CD4-positive, alpha-beta memory T cell (primary cell): ENCODE results near the gene ANKRD17. TPM values are rescaled to one million over a fixed set of nuclear protein-coding genes. Genes with fewer than 3 reads are reported as not detected.
"Not testable (repeated sequence)": the region's sequence is repeated elsewhere in the genome, so short reads cannot be mapped to it uniquely, and the experiment has no call there.

ENCODE experiments used
- CTCF ChIA-PET: fragments of 350-600 bp; sonication (Branson Sonifier 250); formaldehyde crosslinking; loops from one replicate; lab custom pipeline; 2021; ENCODE audit warnings: inconsistent platforms; ENCODE audit not compliant: partially characterized antibody; lab: Charles Lee
- POLR2A ChIA-PET: fragments of 350-600 bp; sonication (Branson Sonifier 250); formaldehyde crosslinking; loops from one replicate; lab custom pipeline; 2021; ENCODE audit not compliant: partially characterized antibody; lab: Charles Lee
- DNase-seq, 5 donors: peaks; one replicate each; pipeline versions ENCODE4 v3.0.0 to v3.0.0-alpha.2; 2020 to 2022; ENCODE audit warnings: mixed read lengths in 1 of 5
- H3K27ac ChIP-seq: one replicate; pipeline ENCODE4 v1.7.0; 2013; ENCODE audit warnings: low read depth, low read length
- H3K27me3 ChIP-seq: 2 replicates; pipeline ENCODE4 v1.7.0; 2013; ENCODE audit warnings: mild to moderate bottlenecking, low read length, moderate library complexity; ENCODE audit not compliant: insufficient read depth
- H3K36me3 ChIP-seq: 2 replicates; pipeline ENCODE4 v1.7.0; 2013; ENCODE audit warnings: mild to moderate bottlenecking, low read length, moderate library complexity; ENCODE audit not compliant: insufficient read depth
- H3K4me1 ChIP-seq: 2 replicates; pipeline ENCODE4 v1.7.0; 2013; ENCODE audit warnings: mild to moderate bottlenecking, low read length, moderate library complexity; ENCODE audit not compliant: insufficient read depth
- H3K4me3 ChIP-seq, 2 donors: one replicate each; pipeline ENCODE4 v1.7.0; 2013; ENCODE audit warnings: low read length in 2 of 2, mild to moderate bottlenecking in 1 of 2
- H3K9me3 ChIP-seq, 2 donors: one replicate each; pipeline ENCODE4 v1.7.0; 2013; ENCODE audit warnings: low read length in 2 of 2, control low read depth in 1 of 2; ENCODE audit not compliant: control insufficient read depth in 1 of 2
- H3K27ac Mint-ChIP-seq, 7 donors: one replicate each; pipeline ENCODE4 v1.8.0; 2020 to 2021; ENCODE audit warnings: mixed read lengths in 7 of 7, mild to moderate bottlenecking in 6 of 7, inconsistent platforms in 3 of 7, moderate library complexity in 3 of 7
- H3K27me3 Mint-ChIP-seq, 2 donors: one replicate each; pipeline ENCODE4 v1.8.0; 2020 to 2021; ENCODE audit warnings: mixed read lengths in 2 of 2
- H3K36me3 Mint-ChIP-seq, 2 donors: one replicate each; pipeline ENCODE4 v1.8.0; 2020 to 2021; ENCODE audit warnings: mixed read lengths in 2 of 2, inconsistent platforms in 1 of 2, mild to moderate bottlenecking in 1 of 2
- H3K4me1 Mint-ChIP-seq, 4 donors: one replicate each; pipeline ENCODE4 v1.8.0; 2020 to 2021; ENCODE audit warnings: mixed read lengths in 4 of 4, mild to moderate bottlenecking in 1 of 4
- H3K4me3 Mint-ChIP-seq, 8 donors: one replicate each; pipeline ENCODE4 v1.8.0; 2020 to 2021; ENCODE audit warnings: mixed read lengths in 8 of 8, mild to moderate bottlenecking in 7 of 8, moderate library complexity in 6 of 8, inconsistent platforms in 3 of 8
- H3K9me3 Mint-ChIP-seq, 8 donors: one replicate each; pipeline ENCODE4 v1.8.0; 2020 to 2021; ENCODE audit warnings: mixed read lengths in 8 of 8, mild to moderate bottlenecking in 5 of 8, inconsistent platforms in 3 of 8, moderate library complexity in 1 of 8
- intact Hi-C: fragments of 100-400 bp; cut with micrococcal nuclease; formaldehyde crosslinking; loops from one replicate; pipeline ENCODE4 v1.15.1; 2023
- polyA plus RNA-seq, 2 donors: library from polyadenylated mRNA; unstranded; fragments of 300-500 nt; fragmentation: Illumina TruSeq; gene quantifications; one replicate each; pipeline ENCODE4 v1.2.3, GENCODE V29; 2021
- total RNA-seq, 2 experiments: library from RNA; stranded (reverse); gene quantifications; one replicate each; pipeline ENCODE4 v1.2.3, GENCODE V29; 2021

Gene ANKRD17
- total and polyA plus RNA-seq, 4 experiments from 2014 or later = 7.9 to 58.7 (median 37.1) TPM

DNA sequence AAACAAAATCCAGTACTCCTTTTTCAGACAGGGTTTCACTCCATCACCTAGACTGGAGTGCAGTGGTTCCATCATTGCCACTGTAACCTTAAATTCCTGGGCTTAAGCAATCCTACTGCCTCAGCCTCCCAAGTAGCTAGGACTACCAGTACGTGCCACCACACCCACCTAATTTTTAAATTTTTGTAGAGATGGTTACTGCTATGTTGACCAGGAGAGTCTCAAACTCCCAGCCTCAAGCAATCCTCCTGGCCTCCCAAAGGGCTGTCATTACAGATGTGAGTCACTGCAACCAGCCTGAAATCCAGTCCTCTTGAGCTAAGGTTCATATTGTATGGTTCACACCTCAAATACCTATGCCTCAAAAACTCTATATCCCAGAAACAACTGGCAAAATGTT, 22.4 kb downstream of the ANKRD17 start:
- ChIA-PET POLR2A (no interaction called here), CTCF (interaction anchor here (0.6 to 4.8 kb wide), 3 partner anchors 13 to 52 kb away, joined by 3 to 22 read pairs (median 3); partner anchors contain the start of gene ANKRD17)
- Histone ChIP-seq H3K36me3 (peaks cover 5% of the 10 kb centered on the region), H3K4me3 (no peak overlapping the region), H3K9me3 (no peaks in the 10 kb centered on the region), H3K4me1 (peaks cover 14% of the 10 kb centered on the region), H3K27me3 (no peaks in the 10 kb centered on the region), H3K27ac (no peak overlapping the region)
- intact Hi-C loops = no loop called here
- peaks cover 24 to 39% of the 10 kb centered on the region in 2 donors for H3K36me3 Mint-ChIP-seq
- peaks cover 34 to 55% (median 45%) of the 10 kb centered on the region in 4 donors for H3K4me1 Mint-ChIP-seq
- no peaks in the 10 kb centered on the region for H3K9me3 Mint-ChIP-seq
- DNase-seq = no peak
- peak overlapping the region in 2 of 7 donors; percentile 44 to 46 for H3K27ac Mint-ChIP-seq
- no peaks in the 10 kb centered on the region for H3K27me3 Mint-ChIP-seq
- no peak overlapping the region for H3K4me3 Mint-ChIP-seq

DNA sequence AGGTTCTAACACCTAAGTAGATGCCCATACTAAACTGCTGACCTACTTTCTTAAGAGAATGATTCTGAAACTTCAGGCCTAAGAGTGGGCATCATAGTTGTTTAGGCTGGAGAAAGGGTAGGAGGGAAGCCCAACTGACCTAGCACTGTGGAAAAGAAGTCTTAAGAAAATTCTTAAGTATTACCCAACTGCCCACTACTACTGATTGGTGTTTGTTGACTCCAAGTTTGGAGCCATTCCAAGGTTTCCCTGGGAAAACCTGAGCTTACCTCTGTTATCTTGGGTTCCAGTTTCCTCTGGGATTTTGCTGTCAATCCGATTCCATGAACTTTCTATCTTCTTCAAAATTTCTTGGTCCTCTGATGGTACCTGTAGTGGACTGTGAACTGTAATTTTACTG, 23.9 kb downstream of the ANKRD17 start:
- H3K4me1 Mint-ChIP-seq = peaks cover 30 to 54% (median 41%) of the 10 kb centered on the region in 4 donors
- H3K9me3 Mint-ChIP-seq = no peaks in the 10 kb centered on the region
- H3K4me3 Mint-ChIP-seq = no peak overlapping the region
- Histone ChIP-seq H3K9me3 (no peaks in the 10 kb centered on the region), H3K4me3 (no peak overlapping the region), H3K4me1 (peaks cover 5% of the 10 kb centered on the region), H3K27me3 (no peaks in the 10 kb centered on the region), H3K27ac (no peak overlapping the region), H3K36me3 (peaks cover 5% of the 10 kb centered on the region)
- peaks cover 26 to 48% of the 10 kb centered on the region in 2 donors for H3K36me3 Mint-ChIP-seq
- intact Hi-C loops = no loop called here
- CTCF ChIA-PET = interaction anchor here (4.8 kb wide), 1 partner anchor 23 kb away, joined by 22 read pairs; the partner anchor contains the start of gene ANKRD17
- H3K27ac Mint-ChIP-seq = peak overlapping the region in 3 of 7 donors; percentile 38 to 66 (median 47)
- no peak for DNase-seq
- no peaks in the 10 kb centered on the region for H3K27me3 Mint-ChIP-seq
- POLR2A ChIA-PET = no interaction called here

DNA sequence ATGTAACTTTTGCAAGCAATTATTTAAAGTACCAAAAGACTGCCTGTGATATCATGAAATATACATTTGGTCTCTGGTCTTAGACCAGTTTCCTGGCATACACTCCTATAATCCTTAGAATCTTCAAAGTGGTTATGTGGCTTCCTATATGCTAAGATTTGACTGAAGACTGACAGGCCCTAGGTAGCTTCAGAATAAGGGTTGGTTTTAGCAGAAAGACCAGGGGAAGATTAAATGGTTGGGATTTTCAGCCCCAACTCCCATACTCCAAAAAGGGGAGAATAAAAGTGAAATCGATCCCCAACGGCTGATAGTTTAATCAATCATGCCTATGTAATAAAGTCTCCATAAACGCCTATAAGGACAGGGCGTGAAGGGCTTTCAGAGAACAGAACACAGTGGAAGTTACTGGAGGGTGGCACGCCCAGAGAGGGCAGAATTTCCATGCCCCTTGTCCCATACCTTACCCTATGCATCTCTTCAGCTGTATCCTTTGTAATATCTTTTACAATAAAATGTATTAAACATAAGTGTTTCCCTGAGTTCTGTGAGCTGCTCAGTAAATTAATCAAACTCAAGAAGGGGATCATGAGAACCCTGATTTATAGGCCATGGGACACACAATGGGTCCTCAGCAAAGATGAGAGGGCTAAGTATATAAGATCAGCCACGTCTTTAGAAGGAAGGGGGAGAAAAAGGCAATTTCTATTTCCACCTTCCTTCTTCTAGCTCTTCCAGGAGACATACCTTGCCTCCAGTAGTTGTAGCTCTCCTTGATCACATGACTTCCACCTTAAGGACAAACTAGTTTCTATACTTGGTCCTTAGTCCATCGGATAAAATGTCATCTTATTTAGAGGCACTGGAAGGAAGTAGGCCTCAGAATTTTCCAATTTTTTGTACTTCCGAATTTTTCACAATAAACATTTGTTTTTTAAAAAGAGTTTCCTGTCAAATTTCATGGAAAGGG, 26.8 kb downstream of the ANKRD17 start:
- Mint-ChIP-seq H3K27ac (peak overlapping the region in 5 of 7 donors; percentile 6 to 92 (median 76)), H3K27me3 (no peaks in the 10 kb centered on the region), H3K4me1 (peaks cover 16 to 33% (median 21%) of the 10 kb centered on the region in 4 donors), H3K9me3 (no peaks in the 10 kb centered on the region), H3K4me3 (no peak overlapping the region), H3K36me3 (peaks cover 22 to 43% of the 10 kb centered on the region in 2 donors)
- H3K9me3 ChIP-seq = no peaks in the 10 kb centered on the region
- intact Hi-C loops = no loop called here
- CTCF ChIA-PET = no interaction called here
- H3K27me3 ChIP-seq = no peaks in the 10 kb centered on the region
- peaks cover 5% of the 10 kb centered on the region for H3K36me3 ChIP-seq
- no peak overlapping the region for H3K4me3 ChIP-seq
- POLR2A ChIA-PET = no interaction called here
- H3K4me1 ChIP-seq = no peaks in the 10 kb centered on the region
- DNase-seq = no peak
- H3K27ac ChIP-seq = no peak overlapping the region

- Histone ChIP-seq H3K27ac (no peak overlapping the region), H3K4me3 (no peak overlapping the region), H3K27me3 (no peaks in the 10 kb centered on the region), H3K4me1 (no peaks in the 10 kb centered on the region), H3K36me3 (peaks cover 5% of the 10 kb centered on the region), H3K9me3 (no peaks in the 10 kb centered on the region)
- H3K27ac Mint-ChIP-seq = peak overlapping the region; percentile 0 to 92 (median 36)
- intact Hi-C loops = no loop called here
- peaks cover 14 to 30% (median 16%) of the 10 kb centered on the region in 4 donors for H3K4me1 Mint-ChIP-seq
- H3K27me3 Mint-ChIP-seq = no peaks in the 10 kb centered on the region
- no peaks in the 10 kb centered on the region for H3K9me3 Mint-ChIP-seq
- peaks cover 22 to 41% of the 10 kb centered on the region in 2 donors for H3K36me3 Mint-ChIP-seq
- ChIA-PET CTCF (no interaction called here), POLR2A (no interaction called here)
- H3K4me3 Mint-ChIP-seq = no peak overlapping the region
- no peak for DNase-seq
Measured at GRCh38 chr4:73230865-73231517, 27.6 kb downstream of the ANKRD17 start.

GRCh38 chr4:73228800-73229199, 29.8 kb downstream of the ANKRD17 start:
- H3K9me3 ChIP-seq, H3K27me3 ChIP-seq, POLR2A ChIA-PET, H3K27ac ChIP-seq, H3K4me3 ChIP-seq, H3K36me3 ChIP-seq, H3K27me3 Mint-ChIP-seq, intact Hi-C loops, H3K4me3 Mint-ChIP-seq, DNase-seq, H3K9me3 Mint-ChIP-seq, CTCF ChIA-PET: not testable (repeated sequence)
- peaks cover 14% of the 10 kb centered on the region for H3K4me1 ChIP-seq
- H3K4me1 Mint-ChIP-seq = peaks cover 18 to 36% (median 26%) of the 10 kb centered on the region in 4 donors
- peaks cover 12 to 27% of the 10 kb centered on the region in 2 donors for H3K36me3 Mint-ChIP-seq
- peak overlapping the region in 1 of 7 donors; percentile 57 for H3K27ac Mint-ChIP-seq

DNA sequence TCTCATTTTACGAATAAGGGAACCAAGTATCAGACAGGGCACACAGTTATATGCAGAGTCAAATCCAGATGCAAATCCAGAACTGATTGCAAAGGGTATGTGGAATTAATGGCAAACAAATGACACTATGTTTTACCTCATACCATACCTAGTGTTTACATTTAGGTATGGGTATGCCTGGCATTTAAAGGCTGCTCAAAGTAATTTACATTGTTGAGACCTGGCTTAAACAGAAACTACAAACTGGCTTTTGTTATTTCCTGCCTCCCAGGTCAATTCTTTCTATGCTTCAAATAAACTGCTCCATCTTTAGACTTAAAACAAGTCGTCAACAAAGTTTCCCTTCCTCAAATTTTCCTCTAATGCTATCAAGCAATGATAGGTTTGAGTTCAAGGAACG, 33.7 kb downstream of the ANKRD17 start:
- DNase-seq = no peak
- intact Hi-C loops = no loop called here
- no peaks in the 10 kb centered on the region for H3K27me3 Mint-ChIP-seq
- peaks cover 5 to 7% of the 10 kb centered on the region in 2 donors for H3K36me3 Mint-ChIP-seq
- H3K9me3 Mint-ChIP-seq = no peaks in the 10 kb centered on the region
- peak overlapping the region in 6 of 7 donors; percentile 38 to 87 (median 64) for H3K27ac Mint-ChIP-seq
- H3K4me1 Mint-ChIP-seq = peaks cover 21 to 37% (median 26%) of the 10 kb centered on the region in 4 donors
- Histone ChIP-seq H3K36me3 (no peaks in the 10 kb centered on the region), H3K4me1 (peaks cover 50% of the 10 kb centered on the region), H3K27ac (no peak overlapping the region), H3K27me3 (no peaks in the 10 kb centered on the region), H3K4me3 (no peak overlapping the region), H3K9me3 (no peaks in the 10 kb centered on the region)
- ChIA-PET CTCF (no interaction called here), POLR2A (interaction anchor here (2.4 kb wide), 1 partner anchor 155 kb away, joined by 9 read pairs; the partner anchor contains the start of gene COX18)
- H3K4me3 Mint-ChIP-seq = peak overlapping the region in 2 of 8 donors; percentile 52 to 58
